OCI-LY1 (cell line): Measurements from ENCODE around the gene PLAAT2.

Experiments used
- EZH2 ChIP-seq: fragments of 200-600 bp; sonication (generic), shearing (Covaris generic); IDR thresholded peaks from 2 replicates; pipeline ENCODE4 v1.8.0; 2017; ENCODE audit warnings: borderline replicate concordance, mixed run types, mild to moderate bottlenecking, antibody characterized with exemption, low read length, moderate library complexity, mixed read lengths
- TF ChIP-seq, protein P1 (sequence below): fragments of 200-600 bp; sonication (generic), shearing (Covaris generic); IDR thresholded peaks from 2 replicates; pipeline ENCODE4 v1.5.1; 2017; ENCODE audit warnings: mild to moderate bottlenecking, antibody characterized with exemption, low read length, moderate library complexity, mixed read lengths

DNA sequence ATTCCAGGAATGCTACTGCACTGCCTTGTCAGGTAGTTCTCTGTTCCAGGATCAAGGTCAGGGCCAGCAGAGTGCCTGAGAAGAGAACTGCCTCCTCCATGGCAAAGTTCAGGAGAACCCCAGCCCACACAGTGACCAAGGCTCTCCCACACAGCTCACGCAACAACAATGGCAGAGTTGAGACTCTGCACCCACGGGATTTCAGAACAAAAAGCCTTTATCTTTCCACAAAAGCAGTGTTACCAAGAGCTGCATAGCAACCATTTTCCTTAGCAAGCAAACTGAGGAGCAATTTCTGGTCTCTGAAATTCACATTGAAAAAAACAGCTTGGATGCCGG is 40.0 kb upstream of the PLAAT2 start:
- TF ChIP-seq, protein P1, sequence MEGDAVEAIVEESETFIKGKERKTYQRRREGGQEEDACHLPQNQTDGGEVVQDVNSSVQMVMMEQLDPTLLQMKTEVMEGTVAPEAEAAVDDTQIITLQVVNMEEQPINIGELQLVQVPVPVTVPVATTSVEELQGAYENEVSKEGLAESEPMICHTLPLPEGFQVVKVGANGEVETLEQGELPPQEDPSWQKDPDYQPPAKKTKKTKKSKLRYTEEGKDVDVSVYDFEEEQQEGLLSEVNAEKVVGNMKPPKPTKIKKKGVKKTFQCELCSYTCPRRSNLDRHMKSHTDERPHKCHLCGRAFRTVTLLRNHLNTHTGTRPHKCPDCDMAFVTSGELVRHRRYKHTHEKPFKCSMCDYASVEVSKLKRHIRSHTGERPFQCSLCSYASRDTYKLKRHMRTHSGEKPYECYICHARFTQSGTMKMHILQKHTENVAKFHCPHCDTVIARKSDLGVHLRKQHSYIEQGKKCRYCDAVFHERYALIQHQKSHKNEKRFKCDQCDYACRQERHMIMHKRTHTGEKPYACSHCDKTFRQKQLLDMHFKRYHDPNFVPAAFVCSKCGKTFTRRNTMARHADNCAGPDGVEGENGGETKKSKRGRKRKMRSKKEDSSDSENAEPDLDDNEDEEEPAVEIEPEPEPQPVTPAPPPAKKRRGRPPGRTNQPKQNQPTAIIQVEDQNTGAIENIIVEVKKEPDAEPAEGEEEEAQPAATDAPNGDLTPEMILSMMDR: no peak
- no peak for TF ChIP-seq EZH2
